HG03025 (cell line): ENCODE measurements around the gene TAF1.
"Not testable (repeated sequence)": the region's sequence is repeated elsewhere in the genome, so short reads cannot be mapped to it uniquely, and the experiment has no call there.

Experiments
- ATAC-seq: cut with Tn5 transposase; IDR thresholded peaks from one replicate; pipeline ENCODE4 v1.9.1; 2021; ENCODE audit warnings: mild to moderate bottlenecking, moderate library complexity; ENCODE audit not compliant: unreplicated experiment, low FRiP score

The TAF1 gene

DNA sequence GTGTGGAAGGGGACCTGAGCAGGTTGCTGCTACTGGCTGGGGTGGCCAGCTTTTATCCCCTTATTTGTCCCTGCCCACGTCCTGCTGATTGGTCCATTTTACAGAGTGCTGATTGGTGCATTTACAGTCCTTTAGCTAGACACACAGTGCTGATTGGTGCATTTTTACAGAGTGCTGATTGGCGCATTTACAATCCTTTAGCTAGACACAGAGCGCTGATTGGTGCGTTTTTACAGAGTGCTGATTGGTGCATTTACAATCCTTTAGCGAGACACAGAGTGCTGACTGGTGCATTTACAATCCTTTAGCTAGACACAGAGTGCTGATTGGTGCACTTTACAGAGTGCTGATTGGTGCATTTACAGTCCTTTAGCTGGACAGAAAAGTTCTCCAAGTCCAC lies 135.9 kb downstream of the TAF1 start:
- not testable (repeated sequence) for ATAC-seq

DNA sequence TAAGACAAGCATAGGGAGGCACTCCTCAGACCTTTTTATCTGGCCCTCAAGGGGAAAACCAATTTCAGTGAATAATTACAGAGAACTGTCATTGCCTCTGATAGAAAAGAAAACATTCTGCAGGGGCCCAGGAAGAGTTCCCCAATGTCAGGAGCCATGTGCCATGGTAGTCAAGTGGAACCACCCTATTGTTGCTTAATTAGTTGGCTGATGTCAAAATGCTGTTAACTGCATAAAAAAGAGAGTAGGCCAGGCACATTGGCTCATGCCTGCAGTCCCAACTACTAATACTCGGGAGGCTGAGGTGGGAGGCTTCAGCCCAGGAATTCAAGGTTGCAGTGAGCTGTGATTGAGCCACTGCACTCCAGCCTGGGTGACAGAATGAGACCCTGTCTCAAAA lies 138.2 kb downstream of the TAF1 start:
- no peak for ATAC-seq

GRCh38 chrX:71509289-71509688 lies 143.1 kb downstream of the TAF1 start:
- no peak for ATAC-seq

- ATAC-seq, result no peak
Observed at GRCh38 chrX:71510161-71510560, 144.0 kb downstream of the TAF1 start.

GRCh38 chrX:71513731-71514130 lies 147.6 kb downstream of the TAF1 start:
- ATAC-seq, result not testable (repeated sequence)

DNA sequence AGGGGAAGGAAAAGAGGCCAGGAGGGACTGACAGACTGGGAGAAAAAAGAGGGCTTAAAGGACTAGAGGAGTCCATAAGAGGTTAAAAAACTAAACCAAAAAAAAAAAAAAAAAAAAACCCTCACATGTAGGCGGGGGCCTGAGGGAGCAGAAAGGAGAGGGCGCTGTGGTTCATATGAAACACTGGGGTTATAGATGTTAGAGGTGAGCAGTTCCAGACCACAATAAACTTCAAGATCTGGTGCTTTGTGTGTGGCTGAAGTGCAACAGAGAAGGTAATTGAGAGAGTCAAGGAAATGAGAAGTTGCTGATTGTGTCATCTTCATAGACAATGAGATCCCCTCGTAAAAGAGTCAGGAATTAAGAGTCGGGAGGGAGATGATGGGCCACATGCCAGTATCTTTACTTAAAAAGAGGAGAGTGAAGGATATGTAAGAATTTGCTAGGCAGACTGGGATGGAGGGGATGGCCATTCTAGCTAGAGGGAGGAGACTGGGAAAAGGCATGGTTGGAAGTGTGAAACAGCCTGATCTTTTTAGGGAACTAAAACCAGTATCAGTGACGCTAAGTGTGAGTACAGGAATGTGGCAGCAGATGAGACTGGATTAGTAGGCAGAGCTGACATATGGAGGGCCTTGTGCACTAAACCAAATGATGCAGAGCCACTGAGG lies 148.3 kb downstream of the TAF1 start:
- ATAC-seq, result no peak

- no peak for ATAC-seq
Observed at GRCh38 chrX:71515038-71515396, 148.9 kb downstream of the TAF1 start.
